Neural progenitor cell (in vitro differentiated cells): ENCODE measurements around the gene RBM17.

Experiments used
- CTCF ChIP-seq: fragments of 200-600 bp; sonication (generic); IDR thresholded peaks from 2 replicates; pipeline ENCODE4 v1.5.1; 2017; ENCODE audit warnings: antibody characterized with exemption, mild to moderate bottlenecking
- EZH2 ChIP-seq: fragments of 200-600 bp; sonication (generic); IDR thresholded peaks from 2 replicates; pipeline ENCODE4 v1.6.1; 2017; ENCODE audit warnings: antibody characterized with exemption, mild to moderate bottlenecking, moderate library complexity

GRCh38 chr10:6142644-6143043 is 53.8 kb downstream of the RBM17 start:
- TF ChIP-seq CTCF (no peak), EZH2 (no peak)
